Hepatic stellate cell (primary cell): ENCODE results near the gene FKBP5.
"Not testable (repeated sequence)": the region's sequence is repeated elsewhere in the genome, so short reads cannot be mapped to it uniquely, and the experiment has no call there.

Experiments
- DNase-seq: peaks from one replicate; pipeline ENCODE4 v3.0.0; 2011; ENCODE audit warnings: low spot score

The FKBP5 gene

GRCh38 chr6:35690006-35690405 is 1.3 kb upstream of the FKBP5 start:
- DNase-seq: not testable (repeated sequence)

GRCh38 chr6:35687658-35688604 is 784 bp downstream of the FKBP5 start:
- DNase-seq: no peak

GRCh38 chr6:35686873-35687555 is 1.7 kb downstream of the FKBP5 start:
- DNase-seq: no peak

GRCh38 chr6:35686436-35686835 is 2.3 kb downstream of the FKBP5 start:
- DNase-seq: no peak

- no peak for DNase-seq
Observed at GRCh38 chr6:35683267-35683666, 5.4 kb downstream of the FKBP5 start.

GRCh38 chr6:35681298-35681697 is 7.4 kb downstream of the FKBP5 start:
- DNase-seq: no peak

- DNase-seq: no peak
Observed at GRCh38 chr6:35679399-35679798, 9.3 kb downstream of the FKBP5 start.

GRCh38 chr6:35678814-35679213 is 9.9 kb downstream of the FKBP5 start:
- DNase-seq: no peak

GRCh38 chr6:35678021-35678654 is 10.6 kb downstream of the FKBP5 start:
- no peak for DNase-seq

GRCh38 chr6:35677456-35677855 is 11.3 kb downstream of the FKBP5 start:
- DNase-seq: no peak

- no peak for DNase-seq
Observed at GRCh38 chr6:35675871-35676459, 12.8 kb downstream of the FKBP5 start.

GRCh38 chr6:35674594-35674993 is 14.1 kb downstream of the FKBP5 start:
- DNase-seq: no peak

GRCh38 chr6:35673755-35674154 is 15.0 kb downstream of the FKBP5 start:
- no peak for DNase-seq

- DNase-seq: not testable (repeated sequence)
Observed at GRCh38 chr6:35673284-35673666, 15.4 kb downstream of the FKBP5 start.

GRCh38 chr6:35670453-35670852 is 18.3 kb downstream of the FKBP5 start:
- not testable (repeated sequence) for DNase-seq

- DNase-seq: peak; percentile 37
Observed at GRCh38 chr6:35669451-35670045, 19.2 kb downstream of the FKBP5 start.

- no peak for DNase-seq
Observed at GRCh38 chr6:35668744-35669450, 19.8 kb downstream of the FKBP5 start.

- DNase-seq: no peak
Observed at GRCh38 chr6:35668096-35668495, 20.6 kb downstream of the FKBP5 start.

- DNase-seq: no peak
Observed at GRCh38 chr6:35665573-35665972, 23.1 kb downstream of the FKBP5 start.

- DNase-seq: no peak
Observed at GRCh38 chr6:35664945-35665344, 23.8 kb downstream of the FKBP5 start.
